H1 (cell line): ENCODE measurements around the gene ADO. TPM values are rescaled to one million over a fixed set of nuclear protein-coding genes. Genes with fewer than 3 reads are reported as not detected.

Source experiments
- SIN3A ChIP-seq, 2 experiments: IDR thresholded peaks in 1 of 2; conservative IDR thresholded peaks in 1 of 2; 2 replicates each; pipeline ENCODE4 v1.6.1; 2011 to 2012; ENCODE audit warnings: low read length in 2 of 2, improper control_type of control experiment in 1 of 2, low read depth in 1 of 2, mild to moderate bottlenecking in 1 of 2
- polyA plus RNA-seq, 7 experiments: library from polyadenylated mRNA; depleted of rRNA in 3 of 7; stranded (reverse) in 5 of 7; unstranded in 2 of 7; fragments of >200 nt in 5 of 7; fragments of 200-250 nt in 2 of 7; gene quantifications; 1 replicate in 5 of 7; 2 replicates in 1 of 7; 4 replicates in 1 of 7; pipeline versions ENCODE4 v1.2.1 to v1.2.3, GENCODE V29; 2011 to 2013; ENCODE audit warnings: missing spikeins in 2 of 7, mixed read lengths in 2 of 7
- total RNA-seq: library from RNA; stranded (reverse); fragmentation: NEBNext Ultra II Directional; extraction: Animal tissue kit (Norgen Biotek cat#: 25700); gene quantifications from 2 replicates; pipeline ENCODE4 v1.2.1, GENCODE V29; 2021

ADO gene
- total and polyA plus RNA-seq, 2 of the 8 experiments (the other 6 are each of a cell fraction or from before 2014, with no cell fraction given), result 18.7 to 27.9 TPM

DNA sequence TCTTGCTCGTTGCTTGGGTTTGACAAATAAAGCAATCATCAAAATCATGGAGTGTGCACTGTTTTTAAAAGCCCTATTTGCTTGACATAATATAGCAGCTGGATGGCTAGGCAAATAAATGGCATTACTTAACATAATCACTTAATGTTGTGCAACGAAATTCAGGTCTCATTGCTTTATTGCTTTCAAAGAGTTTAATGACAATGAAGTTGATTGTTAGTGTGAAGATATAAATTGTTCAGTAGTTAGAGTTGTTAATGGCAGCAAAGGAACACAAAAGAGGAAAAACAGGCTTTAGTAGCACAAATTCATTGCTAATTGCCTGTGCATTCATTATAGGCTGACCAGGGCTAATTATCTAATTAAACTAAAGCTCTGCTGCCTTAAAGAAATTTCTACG lies 7.6 kb upstream of the ADO start (continued):
- no peak for TF ChIP-seq SIN3A (conservative IDR thresholded peaks at IDR 0.05 in 1 of 2, IDR thresholded peaks at IDR 0.05 in 1 of 2; ENCODE audit: low read depth in 1 of 2, low read length in 2 of 2)
